HG02610 (cell line): ENCODE data around the gene ACOT12.
"Not testable (repeated sequence)": the region's sequence is repeated elsewhere in the genome, so short reads cannot be mapped to it uniquely, and the experiment has no call there.

ENCODE experiments used
- ATAC-seq: cut with Tn5 transposase; IDR thresholded peaks from one replicate; pipeline ENCODE4 v1.9.1; 2021; ENCODE audit warnings: mild to moderate bottlenecking, moderate library complexity; ENCODE audit not compliant: unreplicated experiment

ACOT12 gene

GRCh38 chr5:81345411-81346003, 48.4 kb downstream of the ACOT12 start:
- ATAC-seq: no peak

GRCh38 chr5:81344736-81345135, 49.2 kb downstream of the ACOT12 start:
- ATAC-seq: no peak

DNA sequence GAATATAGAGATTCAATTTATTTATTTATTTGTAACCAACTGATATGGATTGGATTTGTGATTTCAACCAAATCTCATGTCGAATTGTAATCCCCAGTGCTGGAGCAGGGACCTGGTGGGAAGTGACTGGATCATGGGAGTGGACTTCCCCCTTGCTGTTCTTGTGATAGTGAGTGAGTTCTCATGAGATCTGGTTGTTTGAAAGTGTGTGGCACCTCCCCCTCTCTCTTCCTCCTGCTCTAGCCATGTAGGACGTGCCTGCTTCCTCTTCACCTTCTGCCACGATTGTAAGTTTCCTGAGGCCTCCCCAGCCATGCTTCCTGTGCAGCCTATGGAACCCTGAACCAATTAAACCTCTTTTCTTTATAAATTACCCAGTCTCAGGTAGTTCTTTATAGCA, 55.7 kb downstream of the ACOT12 start:
- ATAC-seq: not testable (repeated sequence)

DNA sequence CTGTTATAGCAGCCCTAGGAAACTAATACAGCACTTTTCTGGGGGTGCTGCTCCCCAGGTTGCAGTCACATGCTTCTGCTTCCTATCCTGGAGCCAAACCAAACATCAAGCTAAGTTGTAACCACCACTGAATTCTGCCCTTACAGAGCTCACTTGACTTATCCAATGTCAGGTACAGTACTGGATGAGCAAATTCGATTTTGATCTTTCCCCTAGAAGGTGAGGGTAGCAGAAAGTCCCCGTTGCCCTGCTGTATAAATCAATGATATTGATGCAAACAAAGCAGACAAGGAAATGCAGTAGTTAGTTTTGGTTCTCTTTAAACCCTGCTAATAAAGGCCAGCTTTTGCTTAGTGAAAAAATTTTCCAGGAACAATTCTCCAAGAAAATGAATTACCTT, 56.1 kb downstream of the ACOT12 start:
- no peak for ATAC-seq

- ATAC-seq: no peak
Measured at GRCh38 chr5:81336556-81336955, 57.4 kb downstream of the ACOT12 start.

- ATAC-seq: no peak
Measured at GRCh38 chr5:81335946-81336345, 58.0 kb downstream of the ACOT12 start.

DNA sequence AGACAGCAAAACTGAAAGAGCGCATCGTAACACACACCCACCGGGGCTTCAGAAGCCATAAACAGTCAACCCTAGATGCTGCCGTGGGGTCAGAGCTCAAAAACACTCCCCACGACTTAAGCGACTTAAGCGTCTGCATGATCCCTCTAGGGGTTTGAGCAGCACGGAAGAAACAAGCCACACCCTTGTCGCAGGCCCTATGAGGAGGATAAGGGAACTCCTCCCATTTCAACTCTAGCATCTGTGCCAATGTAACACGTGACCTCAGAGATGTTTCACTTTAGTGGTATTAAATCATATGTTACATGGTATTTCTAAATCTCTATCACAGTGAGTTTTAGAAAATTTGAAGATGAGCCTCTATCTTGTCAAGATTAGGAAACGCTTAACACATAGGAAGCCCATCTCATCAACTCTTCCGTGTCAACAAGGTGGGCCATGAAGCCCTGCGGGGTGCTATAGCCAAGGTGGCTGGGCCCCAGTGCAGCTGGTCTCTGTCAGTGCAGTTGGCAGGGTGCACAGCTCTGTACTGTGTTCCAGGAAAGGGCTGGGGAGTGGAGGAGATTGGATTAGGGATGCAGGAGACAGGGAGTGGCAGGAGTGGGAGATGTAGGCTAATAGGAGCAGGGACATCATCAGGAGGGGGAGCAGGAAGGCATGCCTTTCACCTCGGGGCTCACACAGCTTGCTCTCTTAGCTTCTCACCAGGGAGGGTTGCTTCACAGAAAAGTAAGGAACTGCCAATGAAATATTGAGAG, 59.5 kb downstream of the ACOT12 start:
- ATAC-seq: no peak

- ATAC-seq: no peak
Measured at GRCh38 chr5:81326554-81326953, 67.4 kb downstream of the ACOT12 start.

DNA sequence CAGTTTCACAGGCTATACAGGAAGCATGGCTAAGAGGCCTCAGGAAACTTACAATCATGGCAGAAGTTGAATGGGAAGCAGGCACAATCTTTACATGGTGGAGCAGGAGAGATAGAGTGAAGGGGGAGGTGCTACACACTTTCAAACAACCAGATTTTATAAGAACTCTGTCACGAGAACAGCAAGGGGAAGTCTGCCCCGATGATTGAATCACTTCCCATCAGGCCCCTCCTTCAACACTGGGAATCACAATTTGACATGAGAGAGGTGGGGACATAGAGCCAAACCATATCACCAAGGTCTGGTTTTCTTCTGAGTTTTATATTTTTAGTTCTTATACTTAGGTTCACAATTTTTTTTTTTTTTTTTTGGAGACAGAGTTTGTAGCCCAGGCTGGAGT, 76.4 kb downstream of the ACOT12 start:
- no peak for ATAC-seq

GRCh38 chr5:81316571-81316970, 77.4 kb downstream of the ACOT12 start:
- ATAC-seq: no peak

- ATAC-seq: no peak
Measured at GRCh38 chr5:81315830-81316229, 78.1 kb downstream of the ACOT12 start.

- no peak for ATAC-seq
Measured at GRCh38 chr5:81315336-81315735, 78.6 kb downstream of the ACOT12 start.

GRCh38 chr5:81314581-81314980, 79.4 kb downstream of the ACOT12 start:
- ATAC-seq: no peak

DNA sequence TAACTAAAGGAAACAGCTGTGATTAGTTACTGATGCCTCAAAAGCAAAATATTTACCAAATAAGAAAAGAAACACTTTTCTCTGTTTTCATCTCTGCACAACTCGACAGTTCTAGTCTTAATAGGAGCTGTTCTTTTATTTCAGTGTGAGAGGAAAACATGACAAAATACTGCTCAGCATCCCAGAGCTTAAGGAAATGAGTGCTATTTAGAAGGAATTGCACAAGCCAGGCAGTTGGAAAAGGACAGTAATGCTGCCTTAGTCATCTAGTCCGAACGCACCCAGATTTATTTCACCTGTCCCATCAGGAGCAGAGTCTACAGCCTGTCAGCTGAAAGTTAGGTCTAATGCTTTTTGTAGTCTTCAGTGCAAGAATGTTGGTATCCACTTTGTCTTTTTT, 80.2 kb downstream of the ACOT12 start:
- ATAC-seq: no peak

DNA sequence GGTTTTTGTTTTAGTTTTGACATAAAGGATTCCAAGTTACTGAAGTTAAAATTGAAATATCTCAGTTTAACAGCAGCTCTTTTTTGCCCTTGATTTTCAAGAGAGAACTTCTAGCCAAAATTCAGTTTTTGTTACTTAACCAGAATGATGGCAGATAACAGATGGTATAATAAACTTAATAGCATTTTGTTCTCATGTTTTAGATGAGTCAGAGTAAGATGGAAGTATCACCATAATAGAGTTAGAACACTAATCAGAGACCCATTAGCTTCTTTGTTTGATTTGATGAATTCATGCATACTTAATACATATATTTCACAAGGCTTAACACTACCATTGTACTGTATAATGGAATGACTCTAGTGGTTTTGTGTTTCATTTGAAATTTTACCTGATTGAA, 80.7 kb downstream of the ACOT12 start:
- ATAC-seq: no peak

DNA sequence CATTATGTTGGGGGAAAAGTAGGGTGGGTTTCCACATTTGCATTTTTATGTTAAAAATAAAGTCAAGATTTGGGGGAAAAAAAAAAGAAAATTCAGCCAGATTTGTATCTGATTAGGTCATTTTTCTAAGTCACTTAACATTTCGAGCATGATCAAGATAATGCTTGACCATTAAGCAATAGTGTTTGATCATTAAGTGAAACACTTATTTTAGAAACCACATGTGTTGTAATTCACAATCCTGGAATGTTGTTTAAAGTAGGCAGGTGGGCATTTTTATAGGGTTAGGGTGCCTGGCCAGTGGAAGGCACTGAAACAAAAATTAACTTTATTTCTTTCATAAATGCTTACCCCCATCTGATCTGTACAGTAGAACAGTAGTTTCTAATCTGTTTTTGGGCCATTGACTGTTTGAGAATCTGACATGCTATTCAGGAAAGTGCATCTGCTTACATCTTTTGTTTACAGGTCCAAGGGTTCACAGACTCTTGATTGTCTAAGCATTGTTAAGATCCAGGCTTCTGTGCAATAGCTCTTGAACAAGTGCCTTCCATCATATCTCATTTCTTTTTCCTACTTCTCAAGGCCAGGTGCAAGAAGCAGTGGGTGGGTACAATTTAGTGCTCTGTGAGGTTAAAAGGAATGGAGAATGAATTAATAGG, 83.4 kb downstream of the ACOT12 start:
- no peak for ATAC-seq

DNA sequence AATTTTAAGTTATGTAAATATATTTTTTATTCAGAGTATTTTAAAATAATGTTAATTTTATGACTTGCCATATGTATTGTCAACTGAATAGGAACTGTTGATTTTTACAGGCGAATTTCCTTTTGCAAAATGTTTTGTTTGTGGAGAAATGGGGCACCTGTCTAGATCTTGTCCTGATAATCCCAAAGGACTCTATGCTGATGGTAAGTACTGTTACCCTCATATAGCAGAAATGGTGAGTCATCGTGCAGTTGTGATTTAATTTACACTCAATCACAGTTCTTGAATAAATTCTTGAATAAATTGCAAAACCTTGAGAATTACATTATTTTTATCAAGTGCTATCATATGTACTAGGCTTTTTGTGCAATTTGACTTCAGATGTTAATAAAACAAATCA, 85.1 kb downstream of the ACOT12 start:
- no peak for ATAC-seq

- peak; percentile 30 for ATAC-seq
Measured at GRCh38 chr5:81305785-81306184, 88.1 kb downstream of the ACOT12 start.

GRCh38 chr5:81303563-81303962, 90.4 kb downstream of the ACOT12 start:
- ATAC-seq: no peak

DNA sequence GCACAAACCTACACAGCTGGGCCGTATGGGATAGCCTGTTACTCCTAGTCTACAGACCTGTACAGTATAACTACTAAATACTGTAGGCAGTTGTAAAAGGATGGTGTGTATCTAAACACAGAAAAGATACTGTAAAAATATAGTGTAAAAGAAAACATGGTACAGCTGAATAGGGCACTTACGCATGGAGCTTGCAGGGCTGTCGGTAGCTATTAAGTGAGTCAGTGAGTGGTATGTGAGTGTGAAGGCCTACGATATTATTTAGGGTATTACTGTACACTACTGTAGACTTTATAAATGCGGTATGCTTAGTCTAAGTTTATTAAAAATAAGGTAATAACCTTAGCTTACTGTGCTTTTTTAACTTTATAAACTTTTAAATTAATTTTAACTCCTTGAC, 91.3 kb downstream of the ACOT12 start:
- no peak for ATAC-seq

- peak; percentile 96 for ATAC-seq
Measured at GRCh38 chr5:81301271-81302015, 92.5 kb downstream of the ACOT12 start, which contains the start of gene ZCCHC9. Gene ZCCHC9 (plus strand): TSS chr5:81301587. CDS start chr5:81304758, 3,171 bp downstream.
